GM12891 (cell line): ENCODE results near the gene RFXANK.

Experiments used
- DNase-seq: peaks from one replicate; pipeline ENCODE4 v3.0.0; 2011; ENCODE audit warnings: low spot score; ENCODE audit not compliant: insufficient read length
- FAIRE-seq: peaks from 2 replicates; lab custom pipeline; 2011; peaks lifted over from hg19 to GRCh38; lab: Jason Lieb, UNC
- PAX5 ChIP-seq: IDR thresholded peaks from 2 replicates; pipeline ENCODE4 v1.6.1; 2011; ENCODE audit warnings: low read length, moderate library complexity, mild to moderate bottlenecking; ENCODE audit not compliant: insufficient read depth, severe bottlenecking
- POLR2A ChIP-seq: IDR thresholded peaks from 2 replicates; pipeline ENCODE4 v1.6.1; 2011; ENCODE audit warnings: low read depth, low read length, control low read depth
- POLR2AphosphoS5 ChIP-seq: IDR thresholded peaks from 2 replicates; pipeline ENCODE4 v1.6.1; 2011; ENCODE audit warnings: low read depth, low read length, control low read depth
- POU2F2 ChIP-seq: IDR thresholded peaks from 2 replicates; pipeline ENCODE4 v1.6.1; 2011; ENCODE audit warnings: low read depth, mild to moderate bottlenecking, control low read depth, low read length, moderate library complexity
- SPI1 ChIP-seq: IDR thresholded peaks from 2 replicates; pipeline ENCODE4 v1.6.1; 2011; ENCODE audit warnings: low read depth, low read length, control low read depth
- TAF1 ChIP-seq: IDR thresholded peaks from 2 replicates; pipeline ENCODE4 v1.6.1; 2011; ENCODE audit warnings: low read depth, low read length, control low read depth

Gene RFXANK

GRCh38 chr19:19227217-19227616 lies 35.2 kb downstream of the RFXANK start:
- FAIRE-seq (no peak), DNase-seq (no peak)
- TF ChIP-seq PAX5, result no peak
- no peak for TF ChIP-seq SPI1
- no peak for TF ChIP-seq POLR2AphosphoS5
- no peak for TF ChIP-seq POU2F2

GRCh38 chr19:19229701-19230100 lies 37.6 kb downstream of the RFXANK start:
- no peak for FAIRE-seq
- no peak for TF ChIP-seq POLR2A
- no peak for TF ChIP-seq TAF1
- TF ChIP-seq PAX5, result no peak
- TF ChIP-seq POLR2AphosphoS5, result no peak
- TF ChIP-seq POU2F2, result no peak
- TF ChIP-seq SPI1, result no peak
- DNase-seq, result no peak

GRCh38 chr19:19230999-19231398 lies 38.9 kb downstream of the RFXANK start:
- FAIRE-seq, result no peak
- DNase-seq, result no peak
- TF ChIP-seq SPI1 (no peak), POU2F2 (no peak), PAX5 (no peak), POLR2AphosphoS5 (no peak), TAF1 (no peak), POLR2A (no peak)

- no peak for FAIRE-seq
- TF ChIP-seq POLR2AphosphoS5 (no peak), PAX5 (no peak), POLR2A (no peak), POU2F2 (no peak), TAF1 (no peak), SPI1 (no peak)
- DNase-seq, result no peak
Observed at GRCh38 chr19:19232261-19232721, 40.2 kb downstream of the RFXANK start.

GRCh38 chr19:19234220-19234816 lies 42.3 kb downstream of the RFXANK start:
- TF ChIP-seq PAX5, result no peak
- TF ChIP-seq SPI1, result no peak
- TF ChIP-seq POLR2AphosphoS5, result no peak
- no peak for TF ChIP-seq POLR2A
- no peak for TF ChIP-seq TAF1
- TF ChIP-seq POU2F2, result no peak
- no peak for FAIRE-seq

GRCh38 chr19:19236173-19236572 lies 44.1 kb downstream of the RFXANK start:
- FAIRE-seq, result peak; percentile 33
- DNase-seq, result no peak
- no peak for TF ChIP-seq POU2F2
- TF ChIP-seq POLR2A, result no peak
- TF ChIP-seq TAF1, result no peak
- TF ChIP-seq SPI1, result no peak
- no peak for TF ChIP-seq POLR2AphosphoS5
- TF ChIP-seq PAX5, result no peak

More at GRCh38 chr19:19234220-19234816, 42.3 kb downstream of the RFXANK start:
- no peak for DNase-seq

- FAIRE-seq (no peak), DNase-seq (no peak)
- TF ChIP-seq POLR2A, result no peak
- no peak for TF ChIP-seq POLR2AphosphoS5
- TF ChIP-seq SPI1, result no peak
- no peak for TF ChIP-seq POU2F2
- TF ChIP-seq TAF1, result no peak
- TF ChIP-seq PAX5, result no peak
Observed at GRCh38 chr19:19238126-19238894, 46.3 kb downstream of the RFXANK start.

- DNase-seq, result no peak
- TF ChIP-seq POU2F2 (no peak), POLR2AphosphoS5 (no peak), TAF1 (no peak), SPI1 (no peak), PAX5 (no peak), POLR2A (no peak)
- no peak for FAIRE-seq
Observed at GRCh38 chr19:19239675-19240074, 47.6 kb downstream of the RFXANK start.

GRCh38 chr19:19240476-19240875 lies 48.4 kb downstream of the RFXANK start:
- no peak for TF ChIP-seq POU2F2
- TF ChIP-seq TAF1, result no peak
- TF ChIP-seq POLR2AphosphoS5, result no peak
- TF ChIP-seq SPI1, result no peak
- no peak for TF ChIP-seq PAX5
- no peak for TF ChIP-seq POLR2A
- FAIRE-seq (no peak), DNase-seq (no peak)
